Measurements from ENCODE around the gene NEUROG2. TPM values are rescaled to one million over a fixed set of nuclear protein-coding genes. Genes with fewer than 3 reads are reported as not detected.
"Not testable (repeated sequence)": the region's sequence is repeated elsewhere in the genome, so short reads cannot be mapped to it uniquely, and the experiment has no call there.

NEUROG2 gene
- total RNA-seq, 1 donor from 2014 or later: 0.18 TPM

DNA sequence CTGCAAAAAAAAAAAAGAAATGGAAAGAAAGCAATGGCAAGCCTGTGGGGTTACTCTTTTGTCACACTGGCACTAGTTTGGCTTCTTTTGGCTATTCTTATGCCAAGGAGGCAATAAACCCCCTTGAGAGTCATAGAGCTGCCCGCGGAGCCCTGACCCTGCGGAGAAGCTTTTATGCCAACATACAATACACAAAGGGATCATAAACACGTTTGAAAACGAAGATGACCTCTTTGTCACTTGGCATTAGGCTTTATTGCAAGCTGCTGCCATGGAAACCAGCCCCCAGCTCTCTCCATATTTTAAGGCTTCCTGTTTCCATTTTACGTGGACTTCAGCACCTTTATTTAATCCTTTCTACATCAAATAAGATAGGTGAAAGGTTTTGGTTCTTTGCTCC, 7.6 kb downstream of the NEUROG2 start:
- H3K4me3 Mint-ChIP-seq: no peak overlapping the region
- DNase-seq (ENCODE audit: low spot score): no peak
- H3K36me3 Mint-ChIP-seq (ENCODE audit: low read depth): peaks cover 6% of the 10 kb centered on the region
- intact Hi-C loops (cut with micrococcal nuclease): loop anchor here (2.0 kb wide), 1 partner anchor 14 kb away; no protein-coding TSS in a partner anchor
- peaks cover 80% of the 10 kb centered on the region for H3K27me3 Mint-ChIP-seq (ENCODE audit: insufficient read depth)
- H3K9me3 Mint-ChIP-seq: no peaks in the 10 kb centered on the region
- H3K27ac Mint-ChIP-seq: no peak overlapping the region
- peaks cover 44% of the 10 kb centered on the region for H3K4me1 Mint-ChIP-seq (ENCODE audit: low read depth)

DNA sequence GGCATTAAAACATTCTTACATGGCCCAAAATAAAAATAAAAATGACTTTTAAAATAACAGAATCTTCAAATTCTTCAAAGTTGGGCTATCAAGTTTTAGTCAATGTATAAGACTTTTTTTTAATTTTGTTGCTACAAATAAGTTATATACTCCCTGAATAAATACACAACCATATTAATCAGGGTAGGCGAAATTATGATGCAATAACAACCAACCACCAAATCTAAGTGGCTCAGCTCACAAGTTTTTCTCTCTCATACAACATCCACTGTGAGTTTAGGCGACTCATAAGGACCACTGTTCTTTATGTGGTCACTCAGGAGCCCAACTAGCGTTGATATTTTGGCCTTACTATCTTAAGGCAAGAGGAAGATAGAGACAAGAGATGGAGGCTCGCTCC, 11.2 kb downstream of the NEUROG2 start:
- Mint-ChIP-seq H3K4me1 (ENCODE audit: low read depth) (peaks cover 20% of the 10 kb centered on the region), H3K4me3 (no peak overlapping the region), H3K27ac (no peak overlapping the region), H3K27me3 (ENCODE audit: insufficient read depth) (peaks cover 73% of the 10 kb centered on the region), H3K9me3 (no peaks in the 10 kb centered on the region), H3K36me3 (ENCODE audit: low read depth) (no peaks in the 10 kb centered on the region)
- intact Hi-C loops (cut with micrococcal nuclease): no loop called here
- DNase-seq (ENCODE audit: low spot score): no peak

GRCh38 chr4:112502871-112503270, 13.1 kb downstream of the NEUROG2 start:
- Mint-ChIP-seq H3K36me3 (ENCODE audit: low read depth) (no peaks in the 10 kb centered on the region), H3K4me3 (no peak overlapping the region), H3K4me1 (ENCODE audit: low read depth) (peaks cover under 1% of the 10 kb centered on the region), H3K27me3 (ENCODE audit: insufficient read depth) (peaks cover 62% of the 10 kb centered on the region), H3K27ac (no peak overlapping the region), H3K9me3 (no peaks in the 10 kb centered on the region)
- intact Hi-C loops (cut with micrococcal nuclease): no loop called here
- DNase-seq (ENCODE audit: low spot score): no peak

GRCh38 chr4:112492321-112492720, 23.7 kb downstream of the NEUROG2 start:
- H3K9me3 Mint-ChIP-seq: peaks cover 18% of the 10 kb centered on the region

DNA sequence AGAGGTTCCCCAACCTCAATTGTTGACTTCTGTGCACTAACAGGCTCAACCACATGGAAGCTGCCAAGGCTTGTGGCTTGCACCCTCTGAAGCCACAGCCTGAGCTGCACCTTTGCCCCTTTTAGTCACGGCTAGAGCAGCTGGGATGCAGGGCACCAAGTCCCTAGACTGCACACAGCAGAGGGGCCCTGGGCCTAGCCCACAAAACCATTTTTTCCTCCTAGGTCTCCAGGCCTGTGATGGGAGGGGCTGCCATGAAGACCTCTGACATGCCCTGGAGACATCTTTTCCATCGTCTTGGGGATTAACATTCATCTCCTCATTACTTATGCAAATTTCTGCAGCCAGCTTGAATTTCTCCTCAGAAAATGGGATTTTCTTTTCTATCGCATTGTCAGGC, 25.2 kb downstream of the NEUROG2 start:
- H3K27ac Mint-ChIP-seq; H3K4me1 Mint-ChIP-seq (ENCODE audit: low read depth); H3K27me3 Mint-ChIP-seq (ENCODE audit: insufficient read depth); DNase-seq (ENCODE audit: low spot score); intact Hi-C loops (cut with micrococcal nuclease); H3K4me3 Mint-ChIP-seq; H3K36me3 Mint-ChIP-seq (ENCODE audit: low read depth): not testable (repeated sequence)
- H3K9me3 Mint-ChIP-seq: peaks cover 18% of the 10 kb centered on the region

More at GRCh38 chr4:112492321-112492720, 23.7 kb downstream of the NEUROG2 start:
- Mint-ChIP-seq H3K27ac (no peak overlapping the region), H3K4me1 (ENCODE audit: low read depth) (no peaks in the 10 kb centered on the region), H3K36me3 (ENCODE audit: low read depth) (no peaks in the 10 kb centered on the region), H3K4me3 (no peak overlapping the region), H3K27me3 (ENCODE audit: insufficient read depth) (peaks cover 8% of the 10 kb centered on the region)
- DNase-seq (ENCODE audit: low spot score): no peak
- intact Hi-C loops (cut with micrococcal nuclease): no loop called here

DNA sequence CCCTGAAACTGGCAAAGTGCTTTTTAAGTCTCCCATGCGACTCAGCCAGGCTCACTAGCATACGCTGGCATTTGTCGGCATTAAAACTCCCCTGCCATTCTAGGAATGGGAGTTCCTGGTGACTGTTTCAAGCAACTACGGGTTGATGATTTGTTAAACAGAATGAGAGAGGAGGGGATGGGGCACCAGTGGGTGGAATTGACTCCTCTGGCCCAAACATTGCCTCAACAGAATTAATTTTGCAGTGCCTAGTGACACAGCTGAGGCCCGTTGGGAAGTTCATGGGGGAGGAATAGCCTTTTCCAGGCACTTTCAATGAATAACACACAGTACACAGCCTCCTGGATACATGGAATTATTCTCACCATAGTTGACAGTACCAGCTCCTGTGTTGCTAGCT, 30.1 kb downstream of the NEUROG2 start:
- H3K27ac Mint-ChIP-seq: no peak overlapping the region
- H3K4me1 Mint-ChIP-seq (ENCODE audit: low read depth): no peaks in the 10 kb centered on the region
- H3K4me3 Mint-ChIP-seq: no peak overlapping the region
- peaks cover 1% of the 10 kb centered on the region for H3K36me3 Mint-ChIP-seq (ENCODE audit: low read depth)
- no peak for DNase-seq (ENCODE audit: low spot score)
- H3K9me3 Mint-ChIP-seq: peaks cover 22% of the 10 kb centered on the region
- peaks cover 2% of the 10 kb centered on the region for H3K27me3 Mint-ChIP-seq (ENCODE audit: insufficient read depth)
- intact Hi-C loops (cut with micrococcal nuclease): no loop called here

GRCh38 chr4:112473985-112474384, 42.0 kb downstream of the NEUROG2 start:
- H3K27ac Mint-ChIP-seq: no peak overlapping the region
- H3K4me3 Mint-ChIP-seq: no peak overlapping the region
- H3K27me3 Mint-ChIP-seq (ENCODE audit: insufficient read depth): peaks cover 16% of the 10 kb centered on the region
- no peaks in the 10 kb centered on the region for H3K9me3 Mint-ChIP-seq
- DNase-seq (ENCODE audit: low spot score): no peak
- intact Hi-C loops (cut with micrococcal nuclease): no loop called here
- H3K4me1 Mint-ChIP-seq (ENCODE audit: low read depth): no peaks in the 10 kb centered on the region
- no peaks in the 10 kb centered on the region for H3K36me3 Mint-ChIP-seq (ENCODE audit: low read depth)

DNA sequence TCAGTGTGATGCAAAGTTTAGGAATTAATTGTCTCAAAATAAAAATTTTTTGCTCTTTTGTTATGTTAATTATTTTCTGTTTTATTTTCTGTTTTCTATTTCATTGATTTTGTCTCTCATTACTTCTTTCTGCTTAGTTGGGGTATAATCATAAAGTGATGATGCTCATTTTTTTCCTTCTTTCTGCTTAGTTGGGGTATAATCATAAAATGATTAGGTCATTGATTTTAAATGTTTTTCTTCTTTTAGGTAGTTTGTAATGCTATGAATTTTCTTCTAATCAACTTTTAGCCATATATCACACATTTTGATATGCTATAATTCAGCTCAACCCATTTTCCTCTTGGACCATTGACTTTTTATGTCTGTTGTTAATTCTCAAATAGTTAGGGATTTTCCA, 43.7 kb downstream of the NEUROG2 start:
- Mint-ChIP-seq H3K4me1 (ENCODE audit: low read depth) (no peaks in the 10 kb centered on the region), H3K27me3 (ENCODE audit: insufficient read depth) (peaks cover 16% of the 10 kb centered on the region), H3K27ac (no peak overlapping the region), H3K36me3 (ENCODE audit: low read depth) (no peaks in the 10 kb centered on the region), H3K9me3 (no peaks in the 10 kb centered on the region), H3K4me3 (no peak overlapping the region)
- intact Hi-C loops (cut with micrococcal nuclease): no loop called here
- DNase-seq (ENCODE audit: low spot score): no peak

Other genes starting within 250 kb of the NEUROG2 start
- gene TIFA, start 230.3 kb downstream of the NEUROG2 start, total RNA-seq: 33.7 and 34.6 TPM in 2 replicates
- gene ALPK1, start 218.8 kb downstream of the NEUROG2 start, total RNA-seq: 8.7 and 9.7 TPM in 2 replicates
- gene ZGRF1, start 120.7 kb upstream of the NEUROG2 start, total RNA-seq: 31.0 and 33.1 TPM in 2 replicates
- gene LARP7, start 121.0 kb upstream of the NEUROG2 start, total RNA-seq: 45.3 and 46.1 TPM in 2 replicates